Neutrophil (primary cell): ENCODE results near the gene MESP2.
"Not testable (repeated sequence)": the region's sequence is repeated elsewhere in the genome, so short reads cannot be mapped to it uniquely, and the experiment has no call there.

Source experiments
- H3K27ac ChIP-seq: fragments of 200-600 bp; sonication (generic); 2 replicates; pipeline ENCODE4 v1.5.1; 2016; ENCODE audit warnings: mild to moderate bottlenecking, moderate library complexity
- H3K27me3 ChIP-seq: fragments of 200-600 bp; sonication (generic); 2 replicates; pipeline ENCODE4 v1.6.0; 2016; ENCODE audit warnings: mild to moderate bottlenecking
- H3K36me3 ChIP-seq: fragments of 200-600 bp; sonication (generic); 2 replicates; pipeline ENCODE4 v1.5.1; 2017
- H3K4me1 ChIP-seq, 2 experiments: fragments of 200-600 bp in 1 of 2; sonication (generic) in 1 of 2; 1 replicate in 1 of 2; 2 replicates in 1 of 2; pipeline versions ENCODE4 v1.5.1 to v1.6.1; 2013 to 2016; ENCODE audit warnings: low read depth in 1 of 2, low read length in 1 of 2, mild to moderate bottlenecking in 1 of 2, moderate library complexity in 1 of 2; ENCODE audit not compliant: control insufficient read depth in 1 of 2, insufficient read depth in 1 of 2
- H3K4me3 ChIP-seq, 2 experiments: fragments of 200-600 bp in 1 of 2; sonication (generic) in 1 of 2; 1 replicate in 1 of 2; 2 replicates in 1 of 2; pipeline ENCODE4 v1.5.1; 2013 to 2016; ENCODE audit warnings: low read depth in 1 of 2, low read length in 1 of 2, mild to moderate bottlenecking in 1 of 2, moderate library complexity in 1 of 2
- H3K9me3 ChIP-seq: fragments of 200-600 bp; sonication (generic); 2 replicates; pipeline ENCODE4 v1.5.1; 2016
- CTCF ChIP-seq: fragments of 200-600 bp; sonication (generic); IDR thresholded peaks from 2 replicates; pipeline ENCODE4 v1.5.1; 2016; ENCODE audit warnings: antibody characterized with exemption

MESP2 gene

GRCh38 chr15:89785064-89785773 lies 9.1 kb downstream of the MESP2 start:
- Histone ChIP-seq H3K4me3 (no peak overlapping the region), H3K27ac (no peak overlapping the region), H3K36me3 (peaks cover 66% of the 10 kb centered on the region), H3K9me3 (no peaks in the 10 kb centered on the region), H3K27me3 (no peaks in the 10 kb centered on the region), H3K4me1 (peaks cover 14 to 17% of the 10 kb centered on the region in 2 experiments)
- no peak for TF ChIP-seq CTCF

- Histone ChIP-seq H3K4me3 (no peak overlapping the region), H3K27me3 (no peaks in the 10 kb centered on the region), H3K4me1 (peaks cover 9 to 13% of the 10 kb centered on the region in 2 experiments), H3K9me3 (no peaks in the 10 kb centered on the region), H3K36me3 (peaks cover 72% of the 10 kb centered on the region), H3K27ac (no peak overlapping the region)
- no peak for TF ChIP-seq CTCF
Observed at GRCh38 chr15:89785774-89786140, 9.6 kb downstream of the MESP2 start.

GRCh38 chr15:89787944-89788343 lies 11.8 kb downstream of the MESP2 start:
- Histone ChIP-seq H3K27me3 (no peaks in the 10 kb centered on the region), H3K36me3 (peaks cover 94% of the 10 kb centered on the region), H3K9me3 (no peaks in the 10 kb centered on the region), H3K27ac (no peak overlapping the region), H3K4me3 (no peak overlapping the region), H3K4me1 (no peaks in the 10 kb centered on the region)
- TF ChIP-seq CTCF: no peak

GRCh38 chr15:89788585-89788984 lies 12.5 kb downstream of the MESP2 start:
- H3K36me3 ChIP-seq: peaks cover 100% of the 10 kb centered on the region
- H3K27ac ChIP-seq, H3K4me3 ChIP-seq, H3K27me3 ChIP-seq, H3K9me3 ChIP-seq, H3K4me1 ChIP-seq: not testable (repeated sequence)

GRCh38 chr15:89790206-89790605 lies 14.1 kb downstream of the MESP2 start:
- H3K4me3 ChIP-seq: no peak overlapping the region
- H3K27me3 ChIP-seq: no peaks in the 10 kb centered on the region
- no peaks in the 10 kb centered on the region for H3K9me3 ChIP-seq
- peak overlapping the region; percentile 20 for H3K27ac ChIP-seq
- TF ChIP-seq CTCF: no peak
- H3K36me3 ChIP-seq: peaks cover 100% of the 10 kb centered on the region
- no peaks in the 10 kb centered on the region for H3K4me1 ChIP-seq

GRCh38 chr15:89790661-89791060 lies 14.5 kb downstream of the MESP2 start:
- Histone ChIP-seq H3K4me1 (no peaks in the 10 kb centered on the region), H3K36me3 (peaks cover 100% of the 10 kb centered on the region), H3K27me3 (no peaks in the 10 kb centered on the region), H3K4me3 (no peak overlapping the region), H3K27ac (peak overlapping the region; percentile 20), H3K9me3 (no peaks in the 10 kb centered on the region)
- no peak for TF ChIP-seq CTCF
